B cell (primary cell): ENCODE data around the gene TMED10. TPM values are rescaled to one million over a fixed set of nuclear protein-coding genes. Genes with fewer than 3 reads are reported as not detected.
A peak's percentile ranks its signal among the peaks of the same experiment; 100 is the strongest.

ENCODE experiments used
- ATAC-seq: fragments of 200-7000 bp; cut with Tn5 transposase; one replicate; pipeline ENCODE4 v1.10.0; 2021; ENCODE audit warnings: low read depth, mild to moderate bottlenecking, moderate number of reproducible peaks, moderate library complexity
- CTCF ChIA-PET: fragments of 350-600 bp; sonication (Branson Sonifier 250); formaldehyde crosslinking; loops from one replicate; lab custom pipeline; 2021; ENCODE audit warnings: antibody characterized with exemption, inconsistent platforms; lab: Charles Lee
- POLR2A ChIA-PET: fragments of 350-600 bp; sonication (Branson Sonifier 250); formaldehyde crosslinking; loops from one replicate; lab custom pipeline; 2021; ENCODE audit warnings: antibody characterized with exemption; lab: Charles Lee
- DNase-seq: peaks from one replicate; pipeline ENCODE4 v3.0.0; 2013
- H2AFZ ChIP-seq: 2 replicates; pipeline ENCODE4 v1.6.1; 2012; ENCODE audit warnings: mild to moderate bottlenecking, low read depth, low read length; ENCODE audit not compliant: insufficient read depth, poor library complexity, severe bottlenecking
- H3K27ac ChIP-seq, 2 donors: 1 replicate in 1 of 2; 2 replicates in 1 of 2; pipeline ENCODE4 v1.5.1; 2012 to 2013; ENCODE audit warnings: low read length in 2 of 2, mild to moderate bottlenecking in 2 of 2, moderate library complexity in 1 of 2
- H3K27me3 ChIP-seq, 4 experiments: fragments of 200-600 bp in 1 of 4; sonication (generic) in 1 of 4; replicated peaks in 1 of 4; 1 replicate in 2 of 4; 2 replicates in 2 of 4; pipeline versions ENCODE4 v1.6.1 to v1.7.0; 2013 to 2016; ENCODE audit warnings: low read length in 3 of 4, mild to moderate bottlenecking in 2 of 4, mixed read lengths in 1 of 4, moderate library complexity in 1 of 4; ENCODE audit not compliant: insufficient read depth in 4 of 4, control insufficient read depth in 3 of 4; ENCODE audit errors: control extremely low read depth in 1 of 4
- H3K36me3 ChIP-seq, 2 experiments: replicated peaks in 1 of 2; 1 replicate in 1 of 2; 2 replicates in 1 of 2; pipeline versions ENCODE4 v1.6.1 to v1.7.1; 2013; ENCODE audit warnings: low read length in 1 of 2; ENCODE audit not compliant: insufficient read depth in 2 of 2, control insufficient read depth in 1 of 2; ENCODE audit errors: control extremely low read depth in 1 of 2, extremely low read depth in 1 of 2
- H3K4me1 ChIP-seq, 2 donors: fragments of 200-600 bp in 1 of 2; sonication (generic) in 1 of 2; 1 replicate in 1 of 2; 2 replicates in 1 of 2; pipeline versions ENCODE4 v1.5.1 to v1.6.1; 2013 to 2017; ENCODE audit warnings: low read length in 2 of 2; ENCODE audit not compliant: control insufficient read depth in 2 of 2, insufficient read depth in 2 of 2
- H3K4me2 ChIP-seq: replicated peaks from 2 replicates; pipeline ENCODE3; 2012; ENCODE audit warnings: mild to moderate bottlenecking, low read depth, low read length; ENCODE audit not compliant: poor library complexity, severe bottlenecking
- H3K4me3 ChIP-seq, 5 experiments: fragments of 200-600 bp in 1 of 5; sonication (generic) in 1 of 5; 1 replicate in 3 of 5; 2 replicates in 2 of 5; pipeline versions ENCODE4 v1.5.1 to v1.7.0; 2011 to 2016; ENCODE audit warnings: low read length in 4 of 5, mild to moderate bottlenecking in 4 of 5, low read depth in 2 of 5, control low read depth in 1 of 5, moderate library complexity in 1 of 5; ENCODE audit not compliant: insufficient read depth in 1 of 5; ENCODE audit errors: control extremely low read depth in 1 of 5, extremely low read depth in 1 of 5
- H3K79me2 ChIP-seq: fragments of 200-600 bp; sonication (generic); one replicate; pipeline ENCODE4 v1.6.0; 2016; ENCODE audit warnings: low read length; ENCODE audit not compliant: control insufficient read depth, insufficient read depth
- H3K9ac ChIP-seq: fragments of 200-600 bp; sonication (generic); 2 replicates; pipeline ENCODE4 v1.6.1; 2017; ENCODE audit warnings: mild to moderate bottlenecking, low read length, moderate library complexity
- H3K9me3 ChIP-seq, 3 donors: one replicate each; pipeline versions ENCODE4 v1.6.1 to v1.7.1; 2013; ENCODE audit warnings: low read length in 2 of 3; ENCODE audit not compliant: control insufficient read depth in 2 of 3, insufficient read depth in 1 of 3; ENCODE audit errors: control extremely low read depth in 1 of 3
- H4K20me1 ChIP-seq: 2 replicates; pipeline ENCODE4 v1.6.0; 2012; ENCODE audit warnings: mild to moderate bottlenecking, low read length; ENCODE audit not compliant: insufficient read depth, control insufficient read depth, poor library complexity, severe bottlenecking
- H3K27ac Mint-ChIP-seq: one replicate; pipeline ENCODE4 v1.8.0; 2021; ENCODE audit warnings: mixed read lengths
- H3K27me3 Mint-ChIP-seq: one replicate; pipeline ENCODE4 v1.8.0; 2021; ENCODE audit warnings: mixed read lengths
- H3K4me1 Mint-ChIP-seq: one replicate; pipeline ENCODE4 v1.8.0; 2021; ENCODE audit warnings: mixed read lengths
- H3K4me3 Mint-ChIP-seq: one replicate; pipeline ENCODE4 v1.8.0; 2021; ENCODE audit warnings: mixed read lengths
- H3K9me3 Mint-ChIP-seq: one replicate; pipeline ENCODE4 v1.8.0; 2022; ENCODE audit warnings: mixed read lengths; ENCODE audit not compliant: insufficient read depth
- CTCF ChIP-seq: fragments of 200-600 bp; IDR thresholded peaks from one replicate; pipeline ENCODE4 v1.8.0; 2022; ENCODE audit warnings: antibody characterized with exemption, mild to moderate bottlenecking
- EZH2 ChIP-seq: IDR thresholded peaks from 2 replicates; pipeline ENCODE4 v1.6.1; 2012; ENCODE audit warnings: borderline replicate concordance, low read depth, mild to moderate bottlenecking, moderate library complexity, low read length; ENCODE audit not compliant: insufficient read depth, poor library complexity, severe bottlenecking
- WGBS: methylation state at CpG from one replicate; pipeline ENCODE4 v1.1.5; 2013; ENCODE audit warnings: missing lambda C conversion rate; ENCODE audit not compliant: insufficient coverage; 5-methylcytosine and 5-hydroxymethylcytosine counted together
- intact Hi-C: fragments of 100-400 bp; cut with micrococcal nuclease; formaldehyde crosslinking; loops from one replicate; pipeline ENCODE4 v1.10.0; 2022
- polyA plus RNA-seq: library from polyadenylated mRNA; depleted of rRNA; stranded (reverse); fragments of >200 nt; gene quantifications from 2 replicates; pipeline ENCODE4 v1.2.3, GENCODE V29; 2012
- total RNA-seq, 2 donors: library from RNA; stranded (reverse); fragments of 120-200 nt in 1 of 2; gene quantifications; 1 replicate in 1 of 2; 2 replicates in 1 of 2; pipeline versions ENCODE4 v1.2.3 to v1.2.4, GENCODE V29; 2013 to 2022

TMED10 gene
- total and polyA plus RNA-seq, 2 donors (not counting 1 experiment from before 2014, with no cell fraction given) = 72.0 to 111 TPM

DNA sequence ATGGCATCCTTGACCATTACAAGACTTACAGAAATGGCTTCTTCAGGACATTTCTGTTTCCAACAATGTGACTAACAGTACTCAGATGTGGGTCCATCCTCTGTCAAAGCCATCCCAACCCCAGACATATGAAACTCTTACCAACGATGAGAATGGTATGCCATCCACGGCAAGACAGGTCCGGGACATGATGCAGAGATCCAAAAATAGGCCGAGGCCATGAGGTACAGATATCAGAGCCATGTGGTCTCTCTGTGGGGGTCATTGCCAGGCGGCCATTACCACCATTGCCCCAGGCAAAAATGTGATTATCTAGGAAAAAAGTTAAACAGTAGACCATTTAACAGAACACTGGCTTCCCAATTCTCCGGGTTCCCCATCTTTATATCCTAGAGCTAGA is 79.5 kb downstream of the TMED10 start:
- Histone ChIP-seq H3K9me3 (no peaks in the 10 kb centered on the region), H3K9ac (no peak overlapping the region), H3K79me2 (peaks cover 6% of the 10 kb centered on the region), H3K4me3 (no peak overlapping the region), H3K36me3 (peaks cover 17 to 68% of the 10 kb centered on the region in 2 experiments), H3K4me1 (peaks cover 3 to 6% of the 10 kb centered on the region in 2 donors), H2AFZ (no peak overlapping the region), H4K20me1 (peaks cover 10% of the 10 kb centered on the region), H3K4me2 (no peak overlapping the region), H3K27ac (no peak overlapping the region), H3K27me3 (no peaks in the 10 kb centered on the region)
- POLR2A ChIA-PET = no interaction called here
- no peak overlapping the region for H3K4me3 Mint-ChIP-seq
- no peak for TF ChIP-seq EZH2
- TF ChIP-seq CTCF = no peak
- no peaks in the 10 kb centered on the region for H3K27me3 Mint-ChIP-seq
- no peak for ATAC-seq
- CTCF ChIA-PET = interaction anchor here (1.6 kb wide), 1 partner anchor 236 kb away, joined by 4 read pairs; no protein-coding TSS in a partner anchor
- WGBS = 98% methylated on average over 5 of the region's 6 CpGs
- DNase-seq = no peak
- no peaks in the 10 kb centered on the region for H3K9me3 Mint-ChIP-seq
- intact Hi-C loops = no loop called here
- H3K27ac Mint-ChIP-seq = no peak overlapping the region
- H3K4me1 Mint-ChIP-seq = peaks cover 6% of the 10 kb centered on the region

- Histone ChIP-seq H3K4me1 (peaks cover 3 to 6% of the 10 kb centered on the region in 2 donors), H2AFZ (no peak overlapping the region), H3K36me3 (peaks cover 12 to 60% of the 10 kb centered on the region in 2 experiments), H3K27me3 (no peaks in the 10 kb centered on the region), H3K9ac (no peak overlapping the region), H4K20me1 (peaks cover 10% of the 10 kb centered on the region), H3K27ac (no peak overlapping the region), H3K4me2 (no peak overlapping the region), H3K79me2 (peaks cover 6% of the 10 kb centered on the region), H3K4me3 (no peak overlapping the region), H3K9me3 (no peaks in the 10 kb centered on the region)
- H3K27ac Mint-ChIP-seq = peak overlapping the region; percentile 20
- no peak overlapping the region for H3K4me3 Mint-ChIP-seq
- H3K9me3 Mint-ChIP-seq = no peaks in the 10 kb centered on the region
- DNase-seq = peak; percentile 11
- TF ChIP-seq EZH2 (no peak), CTCF (no peak)
- intact Hi-C loops = no loop called here
- CTCF ChIA-PET = interaction anchor here (0.7 to 1.0 kb wide), 2 partner anchors 236 to 363 kb away, joined by 3 read pairs; no protein-coding TSS in a partner anchor
- H3K4me1 Mint-ChIP-seq = peaks cover 6% of the 10 kb centered on the region
- 70% methylated on average over 4 of the region's 4 CpGs for WGBS
- no peaks in the 10 kb centered on the region for H3K27me3 Mint-ChIP-seq
- peak; percentile 36 for ATAC-seq
- POLR2A ChIA-PET = no interaction called here
Observed at GRCh38 chr14:75095690-75096089, 80.7 kb downstream of the TMED10 start.
